OCI-LY7 (cell line): ENCODE results near the gene TMED1. TPM values are rescaled to one million over a fixed set of nuclear protein-coding genes. Genes with fewer than 3 reads are reported as not detected.
A peak's percentile ranks its signal among the peaks of the same experiment; 100 is the strongest.

Experiments
- BruUV-seq: library from RNA; stranded (reverse); fragments of 400-500 nt; replicated peaks from 2 replicates; lab custom pipeline; 2021; lab: Mats Ljungman, UMichigan
- CTCF ChIA-PET: fragments of 300-600 bp; sonication (Branson Sonifier 250); formaldehyde crosslinking; loops from one replicate; lab custom pipeline; 2022; ENCODE audit warnings: antibody characterized with exemption; ENCODE audit not compliant: unreplicated experiment; lab: Charles Lee
- POLR2A ChIA-PET: fragments of 300-600 bp; sonication (Branson Sonifier 250); formaldehyde crosslinking; loops from one replicate; lab custom pipeline; 2022; ENCODE audit warnings: antibody characterized with exemption; lab: Charles Lee
- DNase-seq: peaks from one replicate; pipeline ENCODE4 v3.0.0-alpha.2; 2015; ENCODE audit warnings: low spot score
- H2AFZ ChIP-seq: fragments of 200-600 bp; sonication (generic), shearing (Covaris generic); 2 replicates; pipeline ENCODE4 v1.6.1; 2014; ENCODE audit warnings: mild to moderate bottlenecking, antibody characterized with exemption, low read length, moderate library complexity
- H3K27ac ChIP-seq: fragments of 200-600 bp; sonication (generic); 2 replicates; pipeline ENCODE4 v1.5.1; 2014; ENCODE audit warnings: mixed run types, low read depth, mild to moderate bottlenecking, moderate library complexity, low read length, inconsistent platforms; ENCODE audit not compliant: poor library complexity, severe bottlenecking
- H3K36me3 ChIP-seq: fragments of 200-600 bp; sonication (generic); 2 replicates; pipeline ENCODE4 v1.6.1; 2014; ENCODE audit warnings: mild to moderate bottlenecking, antibody characterized with exemption, low read length, moderate library complexity, mixed read lengths; ENCODE audit not compliant: insufficient read depth
- H3K4me1 ChIP-seq: fragments of 200-600 bp; sonication (generic); 2 replicates; pipeline ENCODE4 v1.5.1; 2014; ENCODE audit warnings: mild to moderate bottlenecking, low read length; ENCODE audit not compliant: insufficient read depth, poor library complexity, severe bottlenecking
- H3K4me2 ChIP-seq: fragments of 200-600 bp; sonication (generic); 2 replicates; pipeline ENCODE4 v1.6.1; 2014; ENCODE audit warnings: mild to moderate bottlenecking, low read length
- H3K4me3 ChIP-seq: fragments of 200-600 bp; sonication (generic); 2 replicates; pipeline ENCODE4 v1.5.1; 2014; ENCODE audit warnings: mild to moderate bottlenecking, low read depth, low read length; ENCODE audit not compliant: poor library complexity, severe bottlenecking
- H3K79me2 ChIP-seq: fragments of 200-600 bp; sonication (generic); 2 replicates; pipeline ENCODE4 v1.6.1; 2016; ENCODE audit warnings: low read depth, mild to moderate bottlenecking, low read length, moderate library complexity, mixed read lengths; ENCODE audit not compliant: insufficient read depth
- H3K9me2 ChIP-seq: fragments of 200-600 bp; sonication (generic); 2 replicates; pipeline ENCODE4 v1.6.1; 2016; ENCODE audit warnings: mild to moderate bottlenecking, low read length, mixed read lengths; ENCODE audit not compliant: insufficient read depth
- H3K9me3 ChIP-seq: fragments of 200-600 bp; sonication (generic); 2 replicates; pipeline ENCODE4 v1.6.1; 2014; ENCODE audit warnings: mild to moderate bottlenecking, mixed run types, low read length, mixed read lengths
- H4K20me1 ChIP-seq: fragments of 200-600 bp; sonication (generic); 2 replicates; pipeline ENCODE4 v1.6.1; 2014; ENCODE audit warnings: mild to moderate bottlenecking, antibody characterized with exemption, low read length, moderate library complexity, mixed read lengths; ENCODE audit not compliant: insufficient read depth
- EZH2phosphoT487 ChIP-seq: fragments of 200-600 bp; sonication (generic); IDR thresholded peaks from 2 replicates; pipeline ENCODE4 v1.6.1; 2018; ENCODE audit warnings: low read depth, borderline replicate concordance, mild to moderate bottlenecking, mixed run types, antibody characterized with exemption, low read length, moderate library complexity, mixed read lengths
- intact Hi-C: fragments of 100-400 bp; cut with micrococcal nuclease; formaldehyde crosslinking; loops from one replicate; pipeline ENCODE4 v1.10.0; 2022; ENCODE audit not compliant: unreplicated experiment
- total RNA-seq, 2 experiments: library from RNA; depleted of rRNA in 1 of 2; stranded (reverse); fragments of >200 nt in 1 of 2; shearing (Covaris generic) in 1 of 2; gene quantifications; 2 replicates each; pipeline ENCODE4 v1.2.3, GENCODE V29; 2014 to 2022
- TF ChIP-seq, protein P1 (sequence below): fragments of 200-600 bp; sonication (generic); conservative IDR thresholded peaks from 2 replicates; pipeline ENCODE4 v1.5.1; 2014; ENCODE audit warnings: mild to moderate bottlenecking, antibody characterized with exemption, low read length, moderate library complexity, mixed read lengths

Gene TMED1
- total RNA-seq, 2 experiments from 2014 or later, result 13.2 to 22.5 TPM

DNA sequence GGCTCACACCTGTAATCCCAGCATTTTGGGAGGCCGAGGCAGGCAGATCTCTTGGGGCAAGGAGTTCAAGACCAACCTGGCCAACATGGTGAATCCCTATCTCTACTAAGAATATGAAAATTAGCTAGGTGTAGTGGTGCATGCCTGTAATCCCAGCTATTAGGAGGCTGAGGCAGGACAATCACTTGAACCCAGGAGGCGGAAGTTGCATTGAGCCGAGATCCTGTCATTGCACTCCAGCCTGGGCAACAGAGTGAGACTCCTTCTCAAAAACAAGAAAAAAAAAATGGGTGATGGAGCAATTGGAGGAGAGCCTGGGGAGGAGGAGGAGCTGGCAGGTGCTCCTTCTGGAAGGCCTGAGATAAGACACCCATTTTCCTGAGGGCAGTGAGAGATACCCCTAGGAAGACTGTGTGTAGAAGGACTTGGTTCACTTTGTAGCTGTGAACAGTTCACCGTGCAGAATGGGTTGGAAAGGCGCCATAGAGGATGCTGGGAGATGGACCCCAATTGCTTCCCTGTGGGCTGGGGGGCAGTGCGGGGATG is 26.6 kb upstream of the TMED1 start:
- CTCF ChIA-PET, result interaction anchor here (0.8 to 1.3 kb wide), 2 partner anchors 145 to 161 kb away, joined by 3 to 4 read pairs; partner anchors contain the start of genes DNM2 and QTRT1
- TF ChIP-seq, protein P1, sequence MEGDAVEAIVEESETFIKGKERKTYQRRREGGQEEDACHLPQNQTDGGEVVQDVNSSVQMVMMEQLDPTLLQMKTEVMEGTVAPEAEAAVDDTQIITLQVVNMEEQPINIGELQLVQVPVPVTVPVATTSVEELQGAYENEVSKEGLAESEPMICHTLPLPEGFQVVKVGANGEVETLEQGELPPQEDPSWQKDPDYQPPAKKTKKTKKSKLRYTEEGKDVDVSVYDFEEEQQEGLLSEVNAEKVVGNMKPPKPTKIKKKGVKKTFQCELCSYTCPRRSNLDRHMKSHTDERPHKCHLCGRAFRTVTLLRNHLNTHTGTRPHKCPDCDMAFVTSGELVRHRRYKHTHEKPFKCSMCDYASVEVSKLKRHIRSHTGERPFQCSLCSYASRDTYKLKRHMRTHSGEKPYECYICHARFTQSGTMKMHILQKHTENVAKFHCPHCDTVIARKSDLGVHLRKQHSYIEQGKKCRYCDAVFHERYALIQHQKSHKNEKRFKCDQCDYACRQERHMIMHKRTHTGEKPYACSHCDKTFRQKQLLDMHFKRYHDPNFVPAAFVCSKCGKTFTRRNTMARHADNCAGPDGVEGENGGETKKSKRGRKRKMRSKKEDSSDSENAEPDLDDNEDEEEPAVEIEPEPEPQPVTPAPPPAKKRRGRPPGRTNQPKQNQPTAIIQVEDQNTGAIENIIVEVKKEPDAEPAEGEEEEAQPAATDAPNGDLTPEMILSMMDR, result no peak
- no peak for TF ChIP-seq EZH2phosphoT487

GRCh38 chr19:10861103-10861651 is 25.2 kb upstream of the TMED1 start:
- H3K9me2 ChIP-seq, result no peaks in the 10 kb centered on the region
- POLR2A ChIA-PET, result no interaction called here
- TF ChIP-seq, protein P1, result peak; percentile 70
- no peak for TF ChIP-seq EZH2phosphoT487

More for the DNA sequence above, 26.6 kb upstream of the TMED1 start:
- Histone ChIP-seq H3K27ac (no peak overlapping the region), H4K20me1 (no peaks in the 10 kb centered on the region), H3K79me2 (no peaks in the 10 kb centered on the region), H3K9me3 (no peaks in the 10 kb centered on the region), H3K36me3 (no peaks in the 10 kb centered on the region), H3K4me3 (no peak overlapping the region), H3K4me1 (peaks cover 24% of the 10 kb centered on the region), H3K9me2 (no peaks in the 10 kb centered on the region), H3K4me2 (no peak overlapping the region), H2AFZ (no peak overlapping the region)
- intact Hi-C loops, result no loop called here
- BruUV-seq, result no TSS peak
- DNase-seq, result no peak
- POLR2A ChIA-PET, result interaction anchor here (1.0 kb wide), 1 partner anchor 23 kb away, joined by 3 read pairs; no protein-coding TSS in a partner anchor

More at GRCh38 chr19:10861103-10861651, 25.2 kb upstream of the TMED1 start:
- Histone ChIP-seq H4K20me1 (no peaks in the 10 kb centered on the region), H3K27ac (no peak overlapping the region), H3K79me2 (no peaks in the 10 kb centered on the region), H3K4me3 (no peak overlapping the region), H3K36me3 (no peaks in the 10 kb centered on the region), H2AFZ (no peak overlapping the region), H3K9me3 (no peaks in the 10 kb centered on the region), H3K4me1 (peaks cover 16% of the 10 kb centered on the region), H3K4me2 (no peak overlapping the region)
- no TSS peak for BruUV-seq
- peak; percentile 67 for DNase-seq
- CTCF ChIA-PET, result no interaction called here
- intact Hi-C loops, result no loop called here
